Sigmoid colon (tissue), 7 donors: ENCODE measurements around the gene CCDC184. TPM values are rescaled to one million over a fixed set of nuclear protein-coding genes. Genes with fewer than 3 reads are reported as not detected.

Source experiments
- DNase-seq: peaks from one replicate; pipeline ENCODE4 v3.0.0-alpha.2; 2019
- H3K27ac ChIP-seq, 4 donors: fragments of 200-600 bp; sonication (generic); one replicate each; pipeline ENCODE4 v1.5.1; 2016 to 2019; ENCODE audit warnings: mild to moderate bottlenecking in 1 of 4
- H3K27me3 ChIP-seq, 3 donors: fragments of 200-600 bp; sonication (generic); one replicate each; pipeline ENCODE4 v1.5.1; 2019; ENCODE audit warnings: mild to moderate bottlenecking in 1 of 3
- H3K36me3 ChIP-seq, 4 donors: fragments of 200-600 bp; sonication (generic); one replicate each; pipeline ENCODE4 v1.5.1; 2016 to 2019
- H3K4me1 ChIP-seq, 4 donors: fragments of 200-600 bp; sonication (generic); one replicate each; pipeline ENCODE4 v1.5.1; 2017 to 2019
- H3K4me3 ChIP-seq, 4 donors: fragments of 200-600 bp; sonication (generic); one replicate each; pipeline ENCODE4 v1.5.1; 2017 to 2019; ENCODE audit warnings: mild to moderate bottlenecking in 2 of 4, moderate library complexity in 1 of 4
- H3K9me3 ChIP-seq, 4 donors: fragments of 200-600 bp in 3 of 4; sonication (generic) in 3 of 4; one replicate each; pipeline versions ENCODE4 v1.5.1 to v1.6.1; 2013 to 2019
- CTCF ChIP-seq, 4 experiments: fragments of 450-650 bp in 3 of 4; fragments of 200-600 bp in 1 of 4; IDR thresholded peaks; one replicate each; pipeline ENCODE4 v1.5.1; 2016 to 2019; ENCODE audit warnings: antibody characterized with exemption in 4 of 4, mild to moderate bottlenecking in 3 of 4, moderate library complexity in 2 of 4
- EP300 ChIP-seq, 4 donors: sonication (generic); formaldehyde crosslinking; IDR thresholded peaks; one replicate each; pipeline ENCODE4 v1.6.1; 2017; ENCODE audit warnings: antibody characterized with exemption in 4 of 4
- POLR2A ChIP-seq, 2 donors: fragments of 450-650 bp; IDR thresholded peaks; one replicate each; pipeline ENCODE4 v1.6.1; 2016; ENCODE audit warnings: antibody characterized with exemption in 2 of 2, mild to moderate bottlenecking in 2 of 2, moderate library complexity in 2 of 2
- POLR2AphosphoS5 ChIP-seq, 4 donors: sonication (generic); formaldehyde crosslinking; IDR thresholded peaks; one replicate each; pipeline ENCODE4 v1.6.1; 2017; ENCODE audit warnings: antibody characterized with exemption in 4 of 4
- WGBS, 2 donors: extraction: QIAGEN DNeasy Blood & Tissue Kit; methylation state at CpG; one replicate each; pipeline ENCODE4 v1.1.7; 2013; 5-methylcytosine and 5-hydroxymethylcytosine counted together
- intact Hi-C: fragments of 100-400 bp; cut with DNase I; formaldehyde crosslinking; loops from one replicate; pipeline ENCODE4 v1.15.1; 2023
- polyA plus RNA-seq, 3 donors: library from polyadenylated mRNA; stranded (reverse); fragments of 200-250 nt; gene quantifications; one replicate each; pipeline ENCODE4 v1.2.3, GENCODE V29; 2013
- total RNA-seq, 4 donors: library from RNA; depleted of rRNA; stranded (reverse); fragments of >200 nt; gene quantifications; one replicate each; pipeline ENCODE4 v1.1.0, GENCODE V29; 2016
- donor health status: healthy with polysubstance abuse.
- donor health status: Bipolar disorder and iron deficiency.
- donor health status: healthy.

The CCDC184 gene
- total and polyA plus RNA-seq, 7 donors = 0.60 to 3.3 (median 1.9) TPM; not detected in 1

GRCh38 chr12:48157889-48158370 lies 25.5 kb upstream of the CCDC184 start:
- H3K36me3 ChIP-seq = peaks cover 0 to 9% (median 6%) of the 10 kb centered on the region in 4 donors
- no peaks in the 10 kb centered on the region for H3K27me3 ChIP-seq
- H3K4me3 ChIP-seq = peak overlapping the region; percentile 74 to 94 (median 89)
- TF ChIP-seq EP300 (IDR thresholded peaks at IDR 0.05) (no peak), CTCF (IDR thresholded peaks at IDR 0.05) (no peak), POLR2AphosphoS5 (IDR thresholded peaks at IDR 0.05) (no peak), POLR2A (IDR thresholded peaks at IDR 0.05) (no peak)
- H3K4me1 ChIP-seq = peaks cover 0 to 23% (median 10%) of the 10 kb centered on the region in 4 donors
- intact Hi-C loops = loop anchor here (1.0 to 5.0 kb wide), 2 partner anchors 39 to 53 kb away; no protein-coding TSS in a partner anchor
- H3K9me3 ChIP-seq = no peaks in the 10 kb centered on the region
- DNase-seq = no peak
- WGBS, 2 donors = 62 to 66% methylated on average over 3 of the region's 3 CpGs
- H3K27ac ChIP-seq = peak overlapping the region; percentile 84 to 90 (median 89)

GRCh38 chr12:48160046-48160445 lies 23.4 kb upstream of the CCDC184 start:
- 79 to 92% methylated on average over 5 of the region's 5 CpGs for WGBS, 2 donors
- TF ChIP-seq POLR2AphosphoS5 (IDR thresholded peaks at IDR 0.05) (no peak), CTCF (IDR thresholded peaks at IDR 0.05) (no peak), POLR2A (IDR thresholded peaks at IDR 0.05) (no peak), EP300 (IDR thresholded peaks at IDR 0.05) (no peak)
- no peak overlapping the region for H3K4me3 ChIP-seq
- H3K27me3 ChIP-seq = no peaks in the 10 kb centered on the region
- no peak for DNase-seq
- intact Hi-C loops = loop anchor here (5.0 to 10.0 kb wide), 2 partner anchors 73 to 195 kb away; partner anchors contain the start of gene TMEM106C
- no peaks in the 10 kb centered on the region for H3K36me3 ChIP-seq
- H3K27ac ChIP-seq = no peak overlapping the region
- peaks cover 0 to 16% (median 10%) of the 10 kb centered on the region in 4 donors for H3K4me1 ChIP-seq
- no peaks in the 10 kb centered on the region for H3K9me3 ChIP-seq

- H3K27ac ChIP-seq = no peak overlapping the region
- H3K36me3 ChIP-seq = no peaks in the 10 kb centered on the region
- no peak for DNase-seq
- no peak overlapping the region for H3K4me3 ChIP-seq
- 75 to 82% methylated on average over 2 of the region's 2 CpGs for WGBS, 2 donors
- H3K4me1 ChIP-seq = peaks cover 0 to 15% (median 10%) of the 10 kb centered on the region in 4 donors
- H3K9me3 ChIP-seq = no peaks in the 10 kb centered on the region
- TF ChIP-seq POLR2AphosphoS5 (IDR thresholded peaks at IDR 0.05) = no peak
- no peak for TF ChIP-seq CTCF (IDR thresholded peaks at IDR 0.05)
- no peak for TF ChIP-seq EP300 (IDR thresholded peaks at IDR 0.05)
- no peak for TF ChIP-seq POLR2A (IDR thresholded peaks at IDR 0.05)
- intact Hi-C loops = loop anchor here (5.0 to 10.0 kb wide), 2 partner anchors 74 to 196 kb away; partner anchors contain the start of gene TMEM106C
- no peaks in the 10 kb centered on the region for H3K27me3 ChIP-seq
These were observed 22.6 kb upstream of the CCDC184 start for GRCh38 chr12:48160807-48161206.

- TF ChIP-seq CTCF (IDR thresholded peaks at IDR 0.05) (no peak), POLR2A (IDR thresholded peaks at IDR 0.05) (no peak), EP300 (IDR thresholded peaks at IDR 0.05) (no peak), POLR2AphosphoS5 (IDR thresholded peaks at IDR 0.05) (no peak)
- H3K27me3 ChIP-seq = no peaks in the 10 kb centered on the region
- H3K9me3 ChIP-seq = no peaks in the 10 kb centered on the region
- DNase-seq = no peak
- intact Hi-C loops = loop anchor here (5.0 to 10.0 kb wide), 2 partner anchors 76 to 198 kb away; partner anchors contain the start of gene TMEM106C
- H3K36me3 ChIP-seq = no peaks in the 10 kb centered on the region
- no peak overlapping the region for H3K27ac ChIP-seq
- no peak overlapping the region for H3K4me3 ChIP-seq
- H3K4me1 ChIP-seq = no peaks in the 10 kb centered on the region
- WGBS, 2 donors = 61 to 82% methylated on average over 5 of the region's 5 CpGs
These were observed 20.2 kb upstream of the CCDC184 start for GRCh38 chr12:48163150-48163747.
